ENCODE data around the gene PDCD1LG2.
"Not testable (repeated sequence)": the region's sequence is repeated elsewhere in the genome, so short reads cannot be mapped to it uniquely, and the experiment has no call there.

PDCD1LG2 gene

DNA sequence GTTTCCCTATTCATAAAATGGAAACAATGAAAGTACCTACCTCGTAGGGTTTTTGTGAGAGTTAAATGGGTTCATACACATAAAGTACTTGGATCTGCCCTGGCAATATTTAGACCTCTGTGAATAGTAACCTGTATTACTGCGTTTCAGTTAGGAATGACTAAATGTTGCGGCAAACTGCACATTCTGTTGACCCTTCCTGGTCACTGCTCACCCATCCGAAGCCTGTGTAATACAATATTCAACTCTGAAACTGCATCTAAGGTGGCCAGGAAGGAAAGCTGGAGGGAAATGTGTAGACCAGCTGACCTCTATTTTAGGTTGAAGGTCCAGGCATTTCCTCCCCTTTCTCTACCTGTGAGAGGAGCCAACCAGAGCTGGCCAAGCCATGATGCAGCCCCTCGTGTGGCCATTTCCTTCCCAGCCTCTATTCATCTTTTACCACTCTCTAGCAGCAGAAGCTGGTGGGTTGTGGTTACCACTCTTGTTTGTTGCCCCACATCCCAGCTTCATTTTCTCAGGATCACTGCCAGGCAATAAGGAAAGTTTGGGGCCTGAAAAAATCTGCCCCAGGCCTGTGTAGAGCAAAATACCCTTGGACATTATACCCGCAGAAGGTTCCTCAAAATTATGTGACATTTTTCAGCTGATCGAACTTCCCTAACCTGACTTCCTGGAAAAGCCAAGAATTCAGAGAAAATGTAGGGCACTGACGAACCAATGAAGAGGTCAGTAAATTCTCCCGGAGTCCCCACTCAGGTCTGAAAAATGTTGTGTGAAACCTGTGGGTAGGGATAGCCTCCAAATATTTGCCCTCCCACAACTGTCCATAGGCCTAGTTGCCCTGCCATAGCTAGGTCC, 20.5 kb upstream of the PDCD1LG2 start:
- DNase-seq, result no peak
- in situ Hi-C loops (cut with HindIII; ENCODE audit: low pct_ligation_motif_present, low pct_unique_long_range_greater_than_20kb, low sequenced_read_pairs), result no loop called here

DNA sequence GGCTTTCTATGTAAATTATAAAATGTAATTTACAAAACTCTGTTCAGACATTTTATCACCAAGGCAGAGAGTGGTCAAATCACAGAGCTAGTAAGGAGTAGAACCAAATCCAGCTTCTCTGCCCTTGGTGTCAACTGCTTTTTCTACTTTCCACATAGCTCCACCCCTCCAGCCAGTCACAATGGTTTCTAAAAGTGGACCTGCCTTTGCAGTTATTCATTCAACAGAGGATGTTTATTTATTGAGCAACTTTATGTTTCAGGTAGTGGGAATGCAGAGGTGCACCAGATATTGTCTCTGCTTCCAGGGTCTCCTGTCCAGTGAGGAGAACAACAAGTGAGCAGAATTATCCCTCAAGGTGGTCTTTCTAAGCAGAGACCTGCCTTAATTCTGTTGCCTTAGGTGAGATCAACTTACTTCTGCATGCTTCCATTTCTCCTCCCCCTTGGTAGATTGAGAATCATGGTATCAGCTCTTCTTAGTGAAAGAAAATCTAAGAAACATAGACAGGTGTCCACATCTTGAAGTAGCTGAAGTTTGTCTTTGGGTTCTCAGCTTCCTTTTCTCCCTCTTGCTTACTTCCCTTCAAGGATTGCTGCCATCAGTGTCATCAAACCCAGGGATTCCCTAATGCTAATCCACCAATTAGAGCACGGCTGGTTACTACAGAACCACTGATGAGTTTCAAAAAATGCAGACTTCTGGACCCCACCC, 17.2 kb upstream of the PDCD1LG2 start:
- in situ Hi-C loops (cut with HindIII; ENCODE audit: low pct_ligation_motif_present, low pct_unique_long_range_greater_than_20kb, low sequenced_read_pairs), result no loop called here

GRCh38 chr9:5493679-5494511, 16.4 kb upstream of the PDCD1LG2 start:
- in situ Hi-C loops (cut with HindIII; ENCODE audit: low pct_ligation_motif_present, low pct_unique_long_range_greater_than_20kb, low sequenced_read_pairs), result no loop called here
- no peak for DNase-seq

More for the DNA sequence above, 17.2 kb upstream of the PDCD1LG2 start:
- DNase-seq, result no peak

- in situ Hi-C loops (cut with HindIII; ENCODE audit: low pct_ligation_motif_present, low pct_unique_long_range_greater_than_20kb, low sequenced_read_pairs); DNase-seq: not testable (repeated sequence)
These were observed 15.6 kb upstream of the PDCD1LG2 start for GRCh38 chr9:5494765-5495164.

DNA sequence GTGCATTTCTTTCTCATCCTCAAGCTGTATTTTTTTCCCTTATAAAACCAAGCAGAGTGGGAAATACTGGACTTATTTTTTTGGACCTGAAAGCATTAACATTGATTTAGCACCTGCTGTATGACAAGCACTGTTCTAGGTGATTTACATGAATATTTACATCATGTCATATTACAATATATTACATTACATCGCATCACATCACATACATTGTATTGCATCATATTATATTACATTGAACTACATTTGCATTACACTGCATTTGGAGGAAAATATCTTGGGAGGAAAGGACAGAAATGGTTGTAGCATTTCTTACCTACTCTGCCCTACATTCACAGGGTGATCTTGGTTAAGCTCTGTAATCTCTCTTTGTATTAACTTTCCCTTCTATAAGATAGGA, 11.2 kb upstream of the PDCD1LG2 start:
- in situ Hi-C loops (cut with HindIII; ENCODE audit: low pct_ligation_motif_present, low pct_unique_long_range_greater_than_20kb, low sequenced_read_pairs), result no loop called here
- DNase-seq, result no peak

- in situ Hi-C loops (cut with HindIII; ENCODE audit: low pct_ligation_motif_present, low pct_unique_long_range_greater_than_20kb, low sequenced_read_pairs), result no loop called here
- no peak for DNase-seq
These were observed 10.4 kb upstream of the PDCD1LG2 start for GRCh38 chr9:5499889-5500398.

GRCh38 chr9:5500441-5501235, 9.7 kb upstream of the PDCD1LG2 start:
- no peak for DNase-seq
- in situ Hi-C loops (cut with HindIII; ENCODE audit: low pct_ligation_motif_present, low pct_unique_long_range_greater_than_20kb, low sequenced_read_pairs), result no loop called here

- no peak for DNase-seq
- in situ Hi-C loops (cut with HindIII; ENCODE audit: low pct_ligation_motif_present, low pct_unique_long_range_greater_than_20kb, low sequenced_read_pairs), result no loop called here
These were observed 7.8 kb upstream of the PDCD1LG2 start for GRCh38 chr9:5502553-5502952.

DNA sequence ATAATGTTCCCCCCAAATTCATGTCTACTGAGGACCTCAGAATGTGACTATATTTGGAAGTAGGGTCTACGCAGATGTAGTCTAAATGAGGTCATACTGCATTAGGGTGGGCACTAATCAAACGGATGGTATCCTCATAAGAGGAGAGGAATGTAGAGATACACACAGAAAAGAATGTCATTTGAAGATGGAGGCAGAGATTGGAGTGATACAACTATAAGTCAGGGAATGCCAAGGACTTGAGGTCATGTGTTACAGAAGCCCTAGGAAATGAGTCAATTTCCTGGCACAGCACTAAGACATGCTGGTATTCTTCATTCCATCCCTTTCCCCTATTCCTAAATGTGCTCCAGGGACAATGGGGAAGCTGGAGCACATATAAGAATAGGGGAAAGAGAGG, 758 bp upstream of the PDCD1LG2 start:
- peak; percentile 91 for DNase-seq
- in situ Hi-C loops (cut with HindIII; ENCODE audit: low pct_ligation_motif_present, low pct_unique_long_range_greater_than_20kb, low sequenced_read_pairs), result no loop called here

- in situ Hi-C loops (cut with HindIII; ENCODE audit: low pct_ligation_motif_present, low pct_unique_long_range_greater_than_20kb, low sequenced_read_pairs), result no loop called here
- DNase-seq, result no peak
These were observed 658 bp downstream of the PDCD1LG2 start for GRCh38 chr9:5510989-5511388.

GRCh38 chr9:5511476-5511875, 1.1 kb downstream of the PDCD1LG2 start:
- no peak for DNase-seq
- in situ Hi-C loops (cut with HindIII; ENCODE audit: low pct_ligation_motif_present, low pct_unique_long_range_greater_than_20kb, low sequenced_read_pairs), result no loop called here

DNA sequence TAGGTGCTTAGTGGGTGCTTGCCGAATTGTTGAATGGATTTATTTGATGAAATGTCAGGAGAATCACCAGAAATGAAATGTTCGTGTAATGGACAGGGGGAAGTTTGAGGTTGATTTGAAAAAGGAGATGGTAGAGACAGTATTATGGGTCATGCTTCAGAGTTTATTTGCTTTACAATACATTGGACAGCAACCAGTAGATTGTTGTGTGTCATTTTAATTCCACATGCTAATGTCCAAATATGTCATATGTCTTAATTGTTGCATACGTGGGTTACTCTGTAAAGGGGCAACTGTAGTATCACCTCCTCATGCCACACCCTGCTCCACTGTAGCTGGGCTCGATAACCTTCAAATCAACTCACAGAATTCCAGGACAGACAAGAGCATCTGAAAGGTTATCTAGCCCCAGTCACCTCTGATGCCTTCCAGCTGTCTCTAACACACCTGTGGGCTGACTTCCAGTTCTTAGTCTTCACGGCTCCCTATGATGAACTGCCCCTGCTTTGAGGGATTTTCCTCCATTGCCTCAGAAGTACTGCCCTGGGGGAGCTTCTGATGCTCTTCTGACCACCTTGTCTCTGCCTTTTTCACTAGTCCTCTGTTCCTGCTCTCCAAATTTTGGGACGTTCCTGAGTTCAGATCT, 1.7 kb downstream of the PDCD1LG2 start:
- in situ Hi-C loops (cut with HindIII; ENCODE audit: low pct_ligation_motif_present, low pct_unique_long_range_greater_than_20kb, low sequenced_read_pairs), result no loop called here
- DNase-seq, result no peak

GRCh38 chr9:5512658-5513452, 2.5 kb downstream of the PDCD1LG2 start:
- in situ Hi-C loops (cut with HindIII; ENCODE audit: low pct_ligation_motif_present, low pct_unique_long_range_greater_than_20kb, low sequenced_read_pairs), result no loop called here
- no peak for DNase-seq

GRCh38 chr9:5513966-5514616, 3.8 kb downstream of the PDCD1LG2 start:
- in situ Hi-C loops (cut with HindIII; ENCODE audit: low pct_ligation_motif_present, low pct_unique_long_range_greater_than_20kb, low sequenced_read_pairs), result no loop called here
- DNase-seq, result no peak

- in situ Hi-C loops (cut with HindIII; ENCODE audit: low pct_ligation_motif_present, low pct_unique_long_range_greater_than_20kb, low sequenced_read_pairs), result no loop called here
These were observed 4.4 kb downstream of the PDCD1LG2 start for GRCh38 chr9:5514617-5515260.

DNA sequence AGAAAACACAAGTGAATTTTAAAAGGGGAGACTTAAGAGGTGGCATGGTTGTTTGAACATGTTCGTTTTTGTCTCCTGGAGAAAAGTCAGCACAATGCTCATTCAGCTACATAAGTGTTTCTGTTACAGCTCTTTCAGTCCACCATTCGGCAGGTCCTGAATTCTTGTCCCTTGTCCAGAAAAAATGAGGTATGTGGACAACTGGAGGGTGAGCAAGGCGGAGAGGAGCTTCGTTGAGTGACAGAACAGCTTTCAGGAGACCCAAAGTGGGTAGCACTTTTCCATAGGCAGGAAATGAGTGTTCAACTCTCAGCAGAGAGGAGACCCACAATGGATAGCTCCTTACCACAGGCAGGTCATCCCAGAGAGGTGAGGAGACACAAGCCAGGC, 4.9 kb downstream of the PDCD1LG2 start:
- in situ Hi-C loops (cut with HindIII; ENCODE audit: low pct_ligation_motif_present, low pct_unique_long_range_greater_than_20kb, low sequenced_read_pairs), result no loop called here
- DNase-seq, result no peak

More at GRCh38 chr9:5514617-5515260, 4.4 kb downstream of the PDCD1LG2 start:
- DNase-seq, result no peak

Data from ACHN (cell line).